Measurements from ENCODE around the gene RASEF.

RASEF gene

DNA sequence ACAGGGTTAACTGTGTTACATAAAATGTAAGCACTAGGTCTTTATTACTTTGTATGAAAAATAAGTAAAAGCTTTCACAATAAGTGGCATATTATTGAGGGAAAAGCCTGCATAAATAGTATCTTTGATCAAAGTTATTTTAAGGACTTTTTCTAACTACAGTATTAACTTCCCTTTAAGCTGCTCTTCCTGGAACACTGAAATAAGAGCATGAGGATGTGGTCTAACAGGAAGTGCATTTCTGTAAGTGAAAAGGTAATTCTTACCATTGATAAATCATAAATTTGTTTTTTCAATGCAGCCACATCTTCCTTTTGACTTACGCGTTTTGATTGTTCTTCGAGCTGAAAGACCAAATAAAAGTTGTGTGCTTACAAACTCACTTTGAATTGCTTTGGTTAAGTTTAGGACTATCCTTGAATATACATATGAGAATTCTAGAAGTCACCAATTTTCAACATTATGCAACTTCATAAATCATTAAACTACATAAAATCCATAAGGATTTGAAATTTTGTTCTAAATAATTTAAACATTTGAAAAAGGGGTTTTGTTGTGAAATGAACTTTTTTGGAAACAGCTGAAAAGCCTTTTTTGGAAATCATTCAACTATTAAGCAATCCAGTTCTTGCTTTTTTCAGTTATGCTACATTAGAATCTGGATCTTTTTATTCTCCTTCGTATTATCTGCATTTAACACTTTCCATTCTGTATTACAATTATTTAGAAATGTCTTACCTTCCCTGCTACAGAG is 50.6 kb downstream of the RASEF start:
- no peak for DNase-seq

DNA sequence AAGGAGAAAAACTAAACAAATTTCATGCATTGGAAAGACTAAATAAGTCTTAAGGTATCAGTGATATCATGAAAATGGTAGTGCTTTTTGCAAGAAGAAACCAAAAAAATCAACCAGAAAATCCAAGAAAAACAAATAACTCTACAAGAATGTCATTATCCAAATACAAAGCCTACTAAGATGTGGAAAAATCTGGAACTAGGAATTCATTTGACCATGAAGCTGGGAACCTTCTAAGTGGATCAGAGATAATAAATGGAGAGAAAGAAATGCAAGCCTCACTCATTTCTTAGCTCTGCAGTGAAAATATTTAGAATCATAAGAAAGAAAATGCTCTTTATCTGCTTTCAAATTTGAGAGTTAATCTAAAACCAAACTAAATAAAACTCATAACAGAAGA is 51.3 kb downstream of the RASEF start:
- no peak for DNase-seq

- no peak for DNase-seq
Measured at GRCh38 chr9:83007521-83008300, 55.2 kb downstream of the RASEF start.

GRCh38 chr9:83006378-83006777 is 56.6 kb downstream of the RASEF start:
- no peak for DNase-seq

GRCh38 chr9:83005963-83006362 is 57.0 kb downstream of the RASEF start:
- no peak for DNase-seq

DNA sequence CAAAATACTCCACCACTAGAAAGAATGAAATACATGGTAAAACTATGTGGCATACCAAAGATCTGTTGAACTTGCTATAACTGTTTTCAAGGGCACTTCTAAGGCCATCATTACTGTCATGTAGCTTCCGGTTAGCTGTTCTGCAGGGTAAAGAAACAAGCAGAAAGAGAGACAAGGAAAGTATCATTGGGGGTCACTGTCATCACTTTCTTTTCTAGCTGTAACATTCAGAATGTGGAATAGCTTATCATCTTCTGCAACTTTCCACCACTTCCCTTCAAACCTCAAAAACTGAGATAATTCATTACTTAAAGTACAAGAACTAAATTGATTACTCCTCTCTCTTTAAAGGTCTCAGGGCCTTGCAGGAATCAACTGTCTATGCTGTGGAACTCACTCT is 57.6 kb downstream of the RASEF start:
- no peak for DNase-seq

DNA sequence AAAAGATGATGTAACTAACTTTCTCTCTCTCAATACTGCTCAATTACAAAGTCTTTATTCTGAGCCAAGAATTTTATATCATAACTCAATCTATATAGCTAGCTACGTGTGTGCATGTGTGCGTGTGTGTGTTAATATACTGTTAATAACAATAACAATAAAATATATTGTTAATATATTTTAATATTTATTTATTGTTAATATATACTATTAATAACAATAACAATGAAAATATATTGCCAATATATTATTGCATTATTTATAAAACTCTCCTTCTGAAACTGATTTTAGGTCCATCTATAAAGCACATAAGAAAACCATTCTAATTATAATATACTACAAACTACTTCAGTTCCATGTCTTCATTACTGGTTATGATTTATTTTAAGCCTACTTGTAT is 60.6 kb downstream of the RASEF start:
- DNase-seq, result no peak

DNA sequence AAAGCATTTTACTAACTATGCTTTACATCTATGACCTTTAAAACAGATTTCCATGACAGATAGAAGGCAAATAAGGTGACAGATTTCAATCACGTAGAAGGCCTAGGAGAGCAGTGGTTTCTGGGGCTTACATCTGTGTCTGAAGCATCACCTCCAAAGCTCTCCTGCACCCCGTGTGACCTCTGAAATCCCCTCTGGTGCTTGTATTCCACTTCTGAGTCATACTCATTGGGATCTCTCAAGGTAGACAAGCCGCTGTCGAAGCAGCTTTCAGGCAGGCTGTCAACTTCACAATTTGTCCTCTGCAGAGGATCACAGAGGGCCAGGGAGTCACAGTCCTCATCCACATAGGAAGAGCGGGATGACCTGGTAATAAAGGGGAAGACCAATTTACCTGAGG is 62.2 kb downstream of the RASEF start:
- no peak for DNase-seq

- no peak for DNase-seq
Measured at GRCh38 chr9:82998409-82998808, 64.5 kb downstream of the RASEF start.

DNA sequence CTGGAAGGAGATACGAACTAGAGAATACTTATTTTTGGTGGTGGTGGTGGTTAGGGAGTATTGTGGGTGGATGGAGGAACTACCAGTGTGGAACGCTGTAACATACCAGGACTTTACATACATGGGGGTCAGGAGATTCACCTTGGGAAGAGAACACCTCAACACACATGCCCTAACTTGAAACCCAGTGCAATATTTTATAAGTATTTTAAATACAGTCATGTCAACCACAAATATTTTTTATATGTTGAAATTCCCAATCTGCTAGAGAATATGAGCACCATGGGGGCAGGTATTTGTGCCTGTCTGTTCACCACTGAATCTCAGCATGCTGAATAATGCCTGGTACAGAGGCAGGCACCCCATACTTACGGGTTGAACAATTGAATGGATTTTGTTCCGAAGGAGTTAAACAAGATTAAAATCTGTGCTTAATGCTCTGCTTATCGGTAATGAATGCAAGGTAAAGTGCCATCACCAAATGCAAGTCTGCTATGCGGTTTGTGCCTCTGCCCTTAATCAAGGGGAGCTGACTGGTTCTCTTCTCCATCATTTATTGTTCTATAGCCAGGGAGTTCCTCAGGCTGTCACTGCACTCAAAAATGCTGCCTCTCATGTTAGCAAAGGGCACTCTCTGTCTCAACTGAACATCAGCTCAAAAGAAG is 65.3 kb downstream of the RASEF start:
- no peak for DNase-seq

- no peak for DNase-seq
Measured at GRCh38 chr9:82996941-82997340, 66.0 kb downstream of the RASEF start.

- no peak for DNase-seq
Measured at GRCh38 chr9:82993856-82994605, 68.9 kb downstream of the RASEF start.

GRCh38 chr9:82991671-82992070 is 71.3 kb downstream of the RASEF start:
- DNase-seq, result no peak

DNA sequence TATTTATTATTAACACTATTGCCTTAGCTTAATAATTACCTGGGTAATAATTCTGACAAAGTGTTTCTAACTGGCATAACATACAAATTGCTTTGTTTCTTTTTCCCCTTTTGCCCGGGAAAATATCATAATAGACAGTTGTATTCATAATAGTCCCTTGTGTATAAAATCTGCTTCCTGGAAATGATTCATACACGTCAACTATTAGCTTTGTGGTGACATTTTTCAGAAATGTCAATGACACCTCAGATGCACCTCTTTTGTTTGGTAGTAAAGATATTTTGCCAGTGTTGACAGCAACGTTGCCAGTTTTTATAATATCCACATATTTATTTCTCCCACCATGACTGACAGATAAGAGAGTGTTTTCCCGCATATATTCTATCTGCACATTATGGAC is 73.0 kb downstream of the RASEF start:
- no peak for DNase-seq

- no peak for DNase-seq
Measured at GRCh38 chr9:82988488-82988887, 74.5 kb downstream of the RASEF start.

GRCh38 chr9:82987370-82988189 is 75.4 kb downstream of the RASEF start:
- DNase-seq, result no peak

GRCh38 chr9:82981552-82981951 is 81.4 kb downstream of the RASEF start:
- DNase-seq, result no peak

DNA sequence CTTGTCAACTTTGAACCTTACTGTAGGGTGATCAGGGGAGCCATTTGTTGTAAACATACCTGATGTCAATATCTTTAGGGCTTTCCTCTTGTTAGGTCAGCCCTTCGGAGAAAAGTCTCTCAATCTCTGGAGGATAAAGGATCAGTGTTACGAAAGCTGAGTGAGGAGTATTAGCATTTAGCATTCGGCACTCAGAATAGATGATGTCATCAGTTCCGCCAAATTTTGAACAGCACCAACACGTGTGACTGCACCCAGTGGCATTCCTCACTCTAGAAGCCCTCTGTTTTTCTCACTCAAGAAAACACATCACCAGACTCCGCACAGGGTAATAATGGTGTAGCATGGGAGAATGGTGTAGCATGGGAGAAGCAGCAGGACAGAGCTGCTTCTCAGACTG is 87.8 kb downstream of the RASEF start:
- DNase-seq, result no peak

DNA sequence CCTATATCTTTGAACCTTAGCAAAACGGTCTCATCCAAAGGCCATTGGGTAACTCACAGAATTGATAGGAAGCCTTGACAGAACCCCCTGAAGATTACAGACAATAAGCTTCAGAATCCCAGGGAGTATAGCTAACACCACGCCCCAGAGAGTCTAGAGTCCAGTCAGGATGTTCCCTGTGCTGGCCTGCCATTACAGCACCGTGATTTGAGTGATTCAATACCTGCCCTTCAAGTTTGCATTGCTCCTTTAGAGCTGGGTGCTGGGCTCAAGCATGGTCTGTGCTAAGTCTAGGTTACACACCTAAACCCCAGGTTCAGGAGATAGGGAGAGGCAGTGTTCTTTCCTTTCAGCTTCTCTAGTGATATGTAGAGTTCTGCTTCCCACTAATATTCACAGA is 90.5 kb downstream of the RASEF start:
- no peak for DNase-seq

DNA sequence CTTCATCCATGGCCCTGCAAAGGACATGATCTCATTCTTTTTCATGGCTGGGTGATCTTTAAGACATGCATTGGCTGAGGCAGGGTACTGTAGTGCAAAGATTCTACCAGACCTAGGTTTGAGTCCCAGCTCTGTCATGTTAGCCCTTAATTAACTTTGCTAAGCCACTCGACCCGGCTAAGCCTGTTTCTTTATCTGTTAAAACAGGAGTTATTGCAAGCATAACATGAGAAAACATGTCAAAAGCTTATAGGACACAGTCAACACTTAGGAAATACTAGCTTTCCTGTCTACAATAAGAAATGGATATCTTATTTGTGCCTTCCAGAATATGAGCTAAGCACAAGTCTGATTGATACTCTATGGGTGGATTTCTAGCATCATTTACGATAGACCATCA is 92.6 kb downstream of the RASEF start:
- no peak for DNase-seq

GRCh38 chr9:82969291-82969690 is 93.7 kb downstream of the RASEF start:
- no peak for DNase-seq

- no peak for DNase-seq
Measured at GRCh38 chr9:82968816-82969215, 94.1 kb downstream of the RASEF start.
